Nephron progenitor cell (in vitro differentiated cells): ENCODE data around the gene SNX14.
"Not testable (repeated sequence)": the region's sequence is repeated elsewhere in the genome, so short reads cannot be mapped to it uniquely, and the experiment has no call there.

Experiments
- DNase-seq: peaks from one replicate; pipeline ENCODE4 v3.0.0; 2021
- H3K27ac Mint-ChIP-seq: 2 replicates; pipeline ENCODE4 v1.8.0; 2021; ENCODE audit warnings: mild to moderate bottlenecking, moderate library complexity, mixed read lengths
- H3K27me3 Mint-ChIP-seq: 2 replicates; pipeline ENCODE4 v1.8.0; 2021; ENCODE audit warnings: mild to moderate bottlenecking, low read depth, mixed read lengths; ENCODE audit not compliant: poor library complexity
- H3K36me3 Mint-ChIP-seq: 2 replicates; pipeline ENCODE4 v1.8.0; 2021; ENCODE audit warnings: low read depth, mixed read lengths
- H3K4me1 Mint-ChIP-seq: 2 replicates; pipeline ENCODE4 v1.8.0; 2021; ENCODE audit warnings: mixed read lengths
- H3K4me3 Mint-ChIP-seq: 2 replicates; pipeline ENCODE4 v1.8.0; 2021; ENCODE audit warnings: mild to moderate bottlenecking, moderate library complexity, mixed read lengths
- H3K9me3 Mint-ChIP-seq: 2 replicates; pipeline ENCODE4 v1.8.0; 2021; ENCODE audit warnings: mild to moderate bottlenecking, moderate library complexity, mixed read lengths
- TF ChIP-seq, protein P1 (sequence below): fragments of 200-600 bp; sonication (generic); IDR thresholded peaks from 2 replicates; pipeline ENCODE4 v1.5.0; 2021; ENCODE audit warnings: antibody characterized with exemption

Gene SNX14

GRCh38 chr6:85565736-85566135 is 27.9 kb downstream of the SNX14 start:
- Mint-ChIP-seq H3K27ac (no peak overlapping the region), H3K36me3 (peaks cover 36% of the 10 kb centered on the region), H3K27me3 (no peaks in the 10 kb centered on the region), H3K4me1 (no peaks in the 10 kb centered on the region), H3K4me3 (no peak overlapping the region), H3K9me3 (peaks cover 4% of the 10 kb centered on the region)
- TF ChIP-seq, protein P1, sequence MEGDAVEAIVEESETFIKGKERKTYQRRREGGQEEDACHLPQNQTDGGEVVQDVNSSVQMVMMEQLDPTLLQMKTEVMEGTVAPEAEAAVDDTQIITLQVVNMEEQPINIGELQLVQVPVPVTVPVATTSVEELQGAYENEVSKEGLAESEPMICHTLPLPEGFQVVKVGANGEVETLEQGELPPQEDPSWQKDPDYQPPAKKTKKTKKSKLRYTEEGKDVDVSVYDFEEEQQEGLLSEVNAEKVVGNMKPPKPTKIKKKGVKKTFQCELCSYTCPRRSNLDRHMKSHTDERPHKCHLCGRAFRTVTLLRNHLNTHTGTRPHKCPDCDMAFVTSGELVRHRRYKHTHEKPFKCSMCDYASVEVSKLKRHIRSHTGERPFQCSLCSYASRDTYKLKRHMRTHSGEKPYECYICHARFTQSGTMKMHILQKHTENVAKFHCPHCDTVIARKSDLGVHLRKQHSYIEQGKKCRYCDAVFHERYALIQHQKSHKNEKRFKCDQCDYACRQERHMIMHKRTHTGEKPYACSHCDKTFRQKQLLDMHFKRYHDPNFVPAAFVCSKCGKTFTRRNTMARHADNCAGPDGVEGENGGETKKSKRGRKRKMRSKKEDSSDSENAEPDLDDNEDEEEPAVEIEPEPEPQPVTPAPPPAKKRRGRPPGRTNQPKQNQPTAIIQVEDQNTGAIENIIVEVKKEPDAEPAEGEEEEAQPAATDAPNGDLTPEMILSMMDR = no peak
- no peak for DNase-seq

DNA sequence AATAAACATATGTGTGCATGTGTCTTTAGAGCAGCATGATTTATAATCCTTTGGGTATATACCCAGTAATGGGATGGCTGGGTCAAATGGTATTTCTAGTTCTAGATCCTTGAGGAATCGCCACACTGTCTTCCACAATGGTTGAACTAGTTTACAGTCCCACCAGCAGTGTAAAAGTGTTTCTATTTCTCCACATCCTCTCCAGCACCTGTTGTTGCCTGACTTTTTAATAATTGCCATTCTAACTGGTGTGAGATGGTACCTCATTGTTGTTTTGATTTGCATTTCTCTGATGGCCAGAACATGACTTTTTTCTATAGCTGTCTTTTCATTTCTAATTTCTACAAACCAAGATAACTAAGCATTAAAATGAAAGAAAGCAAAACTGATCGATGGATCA is 29.4 kb downstream of the SNX14 start:
- not testable (repeated sequence) for H3K4me3 Mint-ChIP-seq, DNase-seq, H3K27ac Mint-ChIP-seq, H3K4me1 Mint-ChIP-seq, H3K27me3 Mint-ChIP-seq, H3K9me3 Mint-ChIP-seq
- H3K36me3 Mint-ChIP-seq = peaks cover 44% of the 10 kb centered on the region

DNA sequence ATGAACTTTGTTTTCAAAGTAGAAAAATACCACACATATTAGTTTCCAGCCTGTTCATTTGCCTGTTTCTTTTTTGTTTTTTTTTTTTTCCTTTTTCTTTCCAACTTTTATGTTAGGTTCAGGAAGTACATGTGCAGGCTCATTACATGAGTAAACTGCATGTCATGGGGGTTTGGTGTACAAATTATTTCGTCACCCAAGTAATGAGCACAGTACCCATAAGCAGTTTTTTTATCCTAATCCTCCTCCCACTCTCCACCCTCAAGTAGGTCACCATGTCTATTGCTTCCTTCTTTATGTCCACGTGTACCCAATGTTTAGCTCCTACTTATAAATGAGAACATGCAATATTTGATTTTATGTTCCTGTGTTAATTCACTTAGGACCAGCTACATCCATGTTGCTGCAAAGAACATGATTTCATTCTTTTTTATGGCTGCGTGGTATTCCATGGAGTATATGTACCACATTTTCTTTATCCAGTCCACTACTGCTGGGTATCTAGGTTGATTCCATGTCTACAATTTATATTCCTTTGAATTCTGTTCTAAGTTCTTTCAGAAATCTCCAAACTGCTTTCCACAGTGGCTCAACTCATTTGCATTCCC is 31.8 kb downstream of the SNX14 start:
- Mint-ChIP-seq H3K27me3 (no peaks in the 10 kb centered on the region), H3K36me3 (peaks cover 40% of the 10 kb centered on the region), H3K4me3 (no peak overlapping the region), H3K4me1 (no peaks in the 10 kb centered on the region), H3K27ac (no peak overlapping the region), H3K9me3 (peaks cover 4% of the 10 kb centered on the region)
- DNase-seq = no peak
- TF ChIP-seq, protein P1 = no peak

- Mint-ChIP-seq H3K27ac (peak overlapping the region; percentile 46), H3K27me3 (no peaks in the 10 kb centered on the region), H3K4me1 (no peaks in the 10 kb centered on the region), H3K4me3 (no peak overlapping the region), H3K9me3 (no peaks in the 10 kb centered on the region), H3K36me3 (peaks cover 38% of the 10 kb centered on the region)
- TF ChIP-seq, protein P1 = no peak
- DNase-seq = no peak
Measured at GRCh38 chr6:85556992-85557668, 36.5 kb downstream of the SNX14 start.

DNA sequence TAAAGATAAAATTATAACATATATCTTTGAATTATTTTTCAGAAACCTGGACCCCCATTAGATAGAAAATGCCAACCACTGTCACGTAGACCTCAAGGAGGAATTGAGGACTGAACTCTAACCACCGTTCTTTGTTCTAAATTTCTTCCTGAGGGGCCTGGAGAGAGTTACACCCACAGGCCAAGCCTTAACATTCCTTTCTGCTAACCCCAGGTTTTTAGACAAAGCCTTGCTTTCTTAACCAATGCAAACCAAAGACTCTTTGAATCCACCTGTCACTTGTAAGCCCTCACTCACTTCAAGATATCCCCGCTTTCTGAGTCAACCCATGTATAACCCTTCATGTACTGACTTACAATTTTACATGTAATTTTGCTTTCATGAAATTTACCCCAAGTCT is 41.0 kb downstream of the SNX14 start:
- no peaks in the 10 kb centered on the region for H3K27me3 Mint-ChIP-seq
- TF ChIP-seq, protein P1 = no peak
- no peak overlapping the region for H3K4me3 Mint-ChIP-seq
- no peak for DNase-seq
- H3K36me3 Mint-ChIP-seq = peaks cover 43% of the 10 kb centered on the region
- no peak overlapping the region for H3K27ac Mint-ChIP-seq
- no peaks in the 10 kb centered on the region for H3K9me3 Mint-ChIP-seq
- H3K4me1 Mint-ChIP-seq = no peaks in the 10 kb centered on the region

DNA sequence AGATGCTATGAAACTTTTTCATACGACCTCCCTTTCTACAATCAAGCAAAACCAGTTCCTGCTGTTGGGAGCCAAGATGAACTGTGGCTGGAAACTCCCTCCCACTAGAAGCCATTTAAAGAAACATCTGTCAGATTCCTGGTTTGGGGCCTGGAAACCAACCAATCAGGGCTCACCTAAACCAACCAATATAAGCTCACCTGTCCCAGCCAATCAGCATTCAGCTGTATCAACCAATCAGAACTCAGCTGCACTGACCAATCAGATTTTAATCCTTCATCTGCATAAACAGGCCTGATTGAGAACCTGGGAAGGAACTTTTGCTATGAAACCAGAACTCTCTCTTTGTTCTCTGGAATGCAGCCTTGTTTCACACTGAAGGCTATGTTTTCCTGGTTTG is 42.4 kb downstream of the SNX14 start:
- H3K4me3 Mint-ChIP-seq = no peak overlapping the region
- peak overlapping the region; percentile 36 for H3K27ac Mint-ChIP-seq
- H3K27me3 Mint-ChIP-seq = no peaks in the 10 kb centered on the region
- TF ChIP-seq, protein P1 = no peak
- H3K4me1 Mint-ChIP-seq = no peaks in the 10 kb centered on the region
- DNase-seq = no peak
- no peaks in the 10 kb centered on the region for H3K9me3 Mint-ChIP-seq
- H3K36me3 Mint-ChIP-seq = peaks cover 53% of the 10 kb centered on the region
